NOMO-1 treated with dmso at 0.1 percent for 144 hours (cell line): ENCODE results near the gene SIAH2.

Experiments used
- DNase-seq: peaks from one replicate; lab custom pipeline; 2025; ENCODE audit not compliant: unreplicated experiment; lab: John Stamatoyannopoulos, UW

SIAH2 gene

GRCh38 chr3:150775001-150775599 is 12.1 kb upstream of the SIAH2 start:
- DNase-seq: no peak

GRCh38 chr3:150773616-150774192 is 10.7 kb upstream of the SIAH2 start:
- DNase-seq: no peak

GRCh38 chr3:150771600-150771999 is 8.6 kb upstream of the SIAH2 start:
- no peak for DNase-seq

- DNase-seq: no peak
These were observed 7.7 kb upstream of the SIAH2 start for GRCh38 chr3:150770681-150771080.

- DNase-seq: no peak
These were observed 3.8 kb upstream of the SIAH2 start for GRCh38 chr3:150766742-150767141.

GRCh38 chr3:150765949-150766720 is 3.2 kb upstream of the SIAH2 start:
- DNase-seq: no peak

- DNase-seq: no peak
These were observed 2.0 kb upstream of the SIAH2 start for GRCh38 chr3:150764967-150765366.

GRCh38 chr3:150764566-150764965 is 1.6 kb upstream of the SIAH2 start:
- no peak for DNase-seq

GRCh38 chr3:150763841-150764483 is 993 bp upstream of the SIAH2 start:
- peak; percentile 57 for DNase-seq

- DNase-seq: no peak
These were observed 277 bp downstream of the SIAH2 start for GRCh38 chr3:150762662-150763121.

GRCh38 chr3:150761831-150762661 is 923 bp downstream of the SIAH2 start:
- DNase-seq: no peak

- no peak for DNase-seq
These were observed 2.4 kb downstream of the SIAH2 start for GRCh38 chr3:150760431-150761200.

- no peak for DNase-seq
These were observed 3.0 kb downstream of the SIAH2 start for GRCh38 chr3:150759947-150760346.

- no peak for DNase-seq
These were observed 3.6 kb downstream of the SIAH2 start for GRCh38 chr3:150759319-150759718.

GRCh38 chr3:150757768-150758167 is 5.2 kb downstream of the SIAH2 start:
- no peak for DNase-seq

GRCh38 chr3:150757364-150757763 is 5.6 kb downstream of the SIAH2 start:
- DNase-seq: no peak

- no peak for DNase-seq
These were observed 6.4 kb downstream of the SIAH2 start for GRCh38 chr3:150756491-150757059.

GRCh38 chr3:150755902-150756301 is 7.1 kb downstream of the SIAH2 start:
- DNase-seq: no peak

- DNase-seq: no peak
These were observed 8.1 kb downstream of the SIAH2 start for GRCh38 chr3:150754896-150755295.

GRCh38 chr3:150751781-150752263 is 11.1 kb downstream of the SIAH2 start:
- no peak for DNase-seq
